EH (cell line): ENCODE measurements around the gene ABCB4.

Experiments
- DNase-seq: peaks from one replicate; pipeline ENCODE4 v3.0.0-alpha.2; 2015; ENCODE audit warnings: low read depth

Gene ABCB4

DNA sequence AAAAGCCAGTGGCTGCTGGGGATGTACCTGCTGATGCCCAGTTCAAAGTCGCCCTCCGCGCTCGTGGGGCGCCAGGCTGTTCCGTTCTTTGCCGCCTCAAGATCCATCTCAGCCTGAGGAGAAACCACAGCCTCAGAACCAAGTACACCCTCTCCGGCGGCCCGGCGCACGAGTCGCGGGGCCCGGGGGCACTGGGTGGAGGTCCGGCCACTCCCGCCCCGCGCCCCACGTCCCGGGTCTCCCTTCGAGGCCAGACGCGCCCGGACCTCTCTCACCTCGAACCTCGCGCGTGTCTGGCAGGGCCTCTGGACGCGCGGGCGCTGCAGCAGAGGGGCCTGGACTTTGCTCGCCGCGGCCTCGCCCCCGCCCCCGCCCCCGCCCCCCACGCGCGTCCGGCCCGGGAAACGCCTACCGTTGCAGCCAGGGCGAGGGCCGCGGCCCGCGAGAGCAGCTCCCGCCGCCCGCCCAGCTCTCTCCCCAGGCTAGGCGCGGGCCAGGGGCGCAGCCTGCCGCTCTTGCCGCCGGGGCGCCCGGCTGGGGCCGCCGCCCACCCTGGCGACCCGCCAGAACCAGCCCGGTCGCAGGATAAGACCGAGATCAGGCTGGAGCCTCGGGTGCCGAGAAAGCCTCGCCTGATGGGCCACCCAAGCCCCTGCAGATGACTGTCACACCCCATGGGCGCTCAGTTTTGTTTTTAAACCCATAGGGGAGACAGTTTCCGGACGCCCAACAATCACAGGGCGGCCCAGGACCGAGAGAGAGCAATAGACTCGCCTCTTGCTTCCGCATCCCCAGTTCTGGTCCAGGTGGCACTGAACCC is at the start of gene ABCB4:
ABCB4 (minus strand) TSS at position 322 of the 820 bp plus-strand sequence; CDS start at position 107, 215 bp downstream.
- peak; percentile 8 for DNase-seq

- DNase-seq: no peak
Measured at GRCh38 chr7:87518735-87519134, 43.3 kb upstream of the ABCB4 start.

DNA sequence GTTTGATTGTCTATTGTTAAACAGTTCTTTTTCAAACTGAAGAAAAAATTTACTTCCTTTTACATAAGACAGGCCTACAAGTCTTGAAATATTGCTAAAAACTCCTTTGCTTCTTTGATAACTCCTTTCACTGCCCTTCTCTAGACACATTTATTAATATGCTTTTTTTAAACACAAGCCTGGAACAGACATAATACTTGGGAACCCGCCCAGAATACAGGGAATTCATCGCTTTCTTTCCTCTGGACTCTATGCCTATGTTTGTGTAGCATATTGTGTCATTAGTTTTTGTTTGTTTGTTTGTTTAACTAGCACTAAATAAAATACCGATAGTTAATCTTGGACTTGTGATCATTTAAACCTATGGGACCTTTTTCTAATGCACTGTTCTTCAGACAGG is 42.4 kb upstream of the ABCB4 start:
- no peak for DNase-seq

DNA sequence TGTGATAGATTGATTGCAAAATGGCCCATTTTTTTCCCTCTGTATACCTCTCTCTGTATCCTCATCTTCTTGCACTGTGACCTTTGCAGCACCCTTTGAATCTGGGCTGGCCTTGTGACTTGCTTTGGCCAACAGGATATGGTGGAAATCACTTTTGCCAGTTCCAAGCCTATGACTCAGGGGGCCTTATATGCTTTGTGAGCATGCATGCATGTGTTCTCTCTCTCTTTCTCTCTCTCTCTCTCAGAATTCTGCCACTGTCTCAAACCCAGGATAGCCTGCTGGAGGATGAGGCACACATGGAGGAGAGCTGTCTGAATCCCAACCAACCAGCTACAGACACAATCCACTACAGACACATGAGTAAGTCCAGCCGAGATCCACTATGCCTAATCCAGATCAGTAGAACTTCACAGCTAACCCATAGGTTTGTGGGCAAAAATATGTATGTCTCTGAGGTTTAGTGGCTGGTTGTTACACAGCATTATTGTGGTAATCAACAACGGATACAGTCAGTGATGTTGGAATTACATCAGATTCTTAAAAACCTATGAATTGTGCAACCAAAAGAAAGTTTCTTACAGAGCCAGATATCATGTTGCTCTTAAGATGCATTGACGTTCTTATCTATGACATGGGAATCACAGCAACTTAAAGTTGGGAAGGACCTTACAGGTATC is 41.8 kb upstream of the ABCB4 start:
- DNase-seq: peak; percentile 20

DNA sequence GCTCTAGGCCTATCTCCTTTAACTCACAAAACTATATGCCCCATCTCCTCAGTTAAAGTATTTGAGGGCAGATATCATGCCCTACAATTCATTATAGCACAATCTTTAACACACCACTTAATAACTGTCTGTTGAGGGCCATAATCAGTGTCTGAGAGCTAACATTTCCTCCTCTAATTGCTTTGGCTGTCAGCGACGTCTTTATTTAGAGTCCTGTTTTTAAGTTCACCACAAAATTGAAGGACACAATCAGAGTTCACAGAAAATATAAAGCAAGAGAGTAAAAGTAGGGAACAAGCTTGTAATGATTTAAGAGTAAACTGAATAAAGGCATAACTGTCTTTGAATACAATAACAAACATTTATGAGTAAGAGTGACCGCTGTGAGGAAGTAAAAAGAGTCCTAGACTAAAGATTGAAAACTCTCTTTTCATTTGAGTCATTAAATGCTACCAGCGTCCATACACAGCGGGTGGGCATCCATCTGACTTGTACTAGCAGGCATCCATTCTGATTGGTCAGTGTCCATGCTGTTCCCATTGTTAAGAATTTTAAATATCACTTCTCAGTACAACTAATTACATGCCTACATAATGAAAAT is 38.4 kb upstream of the ABCB4 start:
- DNase-seq: no peak

DNA sequence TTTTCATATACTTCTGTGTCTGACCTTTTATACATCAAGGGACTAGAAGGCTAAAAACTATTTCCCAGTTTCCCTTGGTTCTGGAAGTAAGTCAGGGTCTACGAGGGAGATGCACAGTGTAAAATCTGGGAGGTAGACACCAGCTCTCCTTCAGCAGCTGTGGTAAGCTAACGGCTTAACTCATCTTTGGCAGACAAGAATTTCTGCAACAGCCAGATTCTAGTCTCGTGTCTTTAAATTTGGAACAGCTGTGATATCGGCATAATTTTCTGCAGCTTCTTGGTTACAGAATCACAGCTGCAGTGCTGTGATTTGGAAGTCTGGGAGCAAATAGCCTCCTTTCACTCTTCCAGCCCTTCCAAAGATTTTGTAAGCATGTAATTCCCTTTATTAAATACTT is 37.4 kb upstream of the ABCB4 start:
- DNase-seq: no peak

- DNase-seq: no peak
Measured at GRCh38 chr7:87511510-87511909, 36.0 kb upstream of the ABCB4 start.

DNA sequence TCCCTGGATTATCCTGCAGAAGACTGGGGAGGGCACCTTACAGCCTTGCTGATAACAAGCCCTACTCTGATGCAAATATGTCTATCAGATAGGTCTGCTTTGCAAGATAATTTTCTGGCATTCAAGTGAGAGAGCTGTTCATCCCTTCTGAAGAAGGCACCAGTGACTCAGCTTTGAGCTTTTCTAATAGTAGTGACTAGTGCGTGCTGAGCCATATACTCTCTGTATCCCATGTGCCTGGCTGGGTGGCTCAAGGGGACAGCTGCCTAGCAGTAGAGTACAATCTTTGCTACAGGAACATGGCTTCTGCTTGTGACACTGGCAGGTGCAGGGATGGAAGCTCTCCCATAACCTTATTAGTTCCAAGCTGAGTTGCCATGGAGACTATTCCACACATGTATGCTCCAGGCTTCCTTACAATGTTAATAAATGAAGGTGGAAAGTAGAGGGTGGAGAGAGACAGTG is 35.0 kb upstream of the ABCB4 start:
- no peak for DNase-seq

- DNase-seq: peak; percentile 3
Measured at GRCh38 chr7:87507446-87507845, 32.0 kb upstream of the ABCB4 start.

GRCh38 chr7:87506246-87507180 is 31.0 kb upstream of the ABCB4 start:
- DNase-seq: peak; percentile 43

GRCh38 chr7:87505557-87506245 is 30.2 kb upstream of the ABCB4 start:
- no peak for DNase-seq

GRCh38 chr7:87505122-87505521 is 29.6 kb upstream of the ABCB4 start:
- no peak for DNase-seq

GRCh38 chr7:87499494-87499893 is 24.0 kb upstream of the ABCB4 start:
- no peak for DNase-seq

DNA sequence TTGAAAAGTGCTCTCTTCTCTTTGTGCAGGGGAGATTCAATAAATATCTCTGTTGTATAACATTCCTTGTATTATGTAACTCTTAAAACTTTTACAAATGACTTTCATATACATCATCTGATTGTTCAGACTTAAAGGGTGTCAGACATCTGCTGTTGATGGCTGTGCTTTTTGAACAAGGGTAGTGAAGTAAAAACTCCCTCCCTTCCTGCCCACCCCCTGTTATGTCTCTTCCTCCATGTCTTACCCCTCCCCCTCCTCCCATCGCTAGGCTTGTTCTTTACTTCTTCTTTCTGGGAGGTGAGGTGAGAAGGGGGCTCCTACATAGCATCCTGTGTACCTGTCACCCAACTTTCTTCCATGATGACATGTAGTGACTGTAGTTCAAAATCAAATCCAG is 23.4 kb upstream of the ABCB4 start:
- DNase-seq: no peak

- DNase-seq: no peak
Measured at GRCh38 chr7:87497482-87497881, 22.0 kb upstream of the ABCB4 start.

GRCh38 chr7:87495366-87495765 is 19.9 kb upstream of the ABCB4 start:
- no peak for DNase-seq

DNA sequence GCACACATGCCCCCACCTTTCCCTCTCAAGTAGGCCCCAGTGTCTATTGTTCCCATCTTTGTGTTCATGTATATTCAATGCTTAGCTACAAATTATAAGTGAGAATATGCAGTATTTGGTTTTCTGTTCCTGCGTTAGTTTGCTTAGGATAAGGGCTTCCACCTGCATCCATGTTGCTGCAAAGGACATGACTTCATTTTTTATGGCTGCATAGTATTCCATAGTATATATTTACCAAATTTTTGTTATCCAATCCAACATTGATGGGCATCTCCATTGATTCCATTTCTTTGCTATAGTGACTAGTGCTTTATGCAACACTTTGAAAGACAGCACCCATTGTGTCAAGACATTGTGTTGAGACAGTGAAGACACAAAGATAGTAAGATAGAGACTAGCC is 19.0 kb upstream of the ABCB4 start:
- no peak for DNase-seq

- no peak for DNase-seq
Measured at GRCh38 chr7:87483131-87483530, 7.7 kb upstream of the ABCB4 start.

GRCh38 chr7:87482115-87482514 is 6.6 kb upstream of the ABCB4 start:
- no peak for DNase-seq

DNA sequence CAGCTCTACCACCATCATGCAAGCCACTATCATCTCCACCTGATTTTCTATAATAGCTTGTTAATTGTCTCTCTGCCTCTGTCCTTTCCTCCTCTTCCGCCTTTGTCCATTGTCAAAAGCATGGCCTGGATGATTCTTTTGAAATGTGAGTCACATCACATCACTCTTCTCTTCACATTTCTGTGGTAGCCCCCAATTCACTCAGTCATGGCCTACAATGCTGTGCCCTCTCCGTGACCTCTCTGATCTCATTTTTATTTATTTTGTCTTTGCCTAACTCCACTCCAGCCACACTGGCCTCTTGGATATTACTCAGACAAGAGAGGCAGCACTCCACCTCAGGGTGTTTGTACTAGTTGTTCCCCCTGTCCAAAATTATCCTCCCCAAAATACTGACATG is 4.9 kb upstream of the ABCB4 start:
- DNase-seq: peak; percentile 55

GRCh38 chr7:87479951-87480350 is 4.5 kb upstream of the ABCB4 start:
- DNase-seq: peak; percentile 22
